ENCODE results near the gene PCYT2.

- no peak for TF ChIP-seq EZH2 (IDR thresholded peaks at IDR 0.05; ENCODE audit: borderline replicate concordance, low read length)
- no peak for TF ChIP-seq CTCF (IDR thresholded peaks at IDR 0.05; ENCODE audit: low read length)
Measured at GRCh38 chr17:81901167-81902022, 9.8 kb downstream of the PCYT2 start.

Measured in OCI-LY1 (cell line).